Keratinocyte (primary cell): ENCODE measurements around the gene PNMA1. TPM values are rescaled to one million over a fixed set of nuclear protein-coding genes. Genes with fewer than 3 reads are reported as not detected.

Source experiments
- DNase-seq: peaks from one replicate; pipeline ENCODE4 v3.0.0-alpha.2; 2011; ENCODE audit warnings: low read depth, missing footprints, low spot score
- FAIRE-seq: peaks from 2 replicates; lab custom pipeline; 2011; peaks lifted over from hg19 to GRCh38; lab: Jason Lieb, UNC
- H2AFZ ChIP-seq: 2 replicates; pipeline ENCODE4 v1.6.0; 2012; ENCODE audit warnings: low read length, control low read depth, inconsistent platforms; ENCODE audit not compliant: control insufficient read depth
- H3K27ac ChIP-seq: 2 replicates; pipeline ENCODE4 v1.5.1; 2011; ENCODE audit warnings: low read length; ENCODE audit not compliant: control insufficient read depth, insufficient read depth
- H3K27me3 ChIP-seq: 3 replicates; pipeline ENCODE4 v1.6.0; 2011; ENCODE audit warnings: low read length; ENCODE audit not compliant: control insufficient read depth, insufficient read depth; ENCODE audit errors: extremely low read depth
- H3K36me3 ChIP-seq, 2 experiments: 2 replicates in 1 of 2; 3 replicates in 1 of 2; pipeline ENCODE4 v1.5.1; 2011; ENCODE audit warnings: low read length in 2 of 2, mild to moderate bottlenecking in 1 of 2; ENCODE audit not compliant: control insufficient read depth in 2 of 2, insufficient read depth in 2 of 2; ENCODE audit errors: extremely low read depth in 1 of 2
- H3K4me1 ChIP-seq: 3 replicates; pipeline ENCODE4 v1.5.1; 2011; ENCODE audit warnings: low read length; ENCODE audit not compliant: control insufficient read depth, insufficient read depth; ENCODE audit errors: extremely low read depth
- H3K4me2 ChIP-seq: 3 replicates; pipeline ENCODE4 v1.6.0; 2011; ENCODE audit warnings: low read depth, low read length; ENCODE audit not compliant: control insufficient read depth, insufficient read depth; ENCODE audit errors: extremely low read depth
- H3K4me3 ChIP-seq, 3 experiments: fragments of 200-600 bp in 1 of 3; sonication (generic) in 1 of 3; 2 replicates in 2 of 3; 3 replicates in 1 of 3; pipeline ENCODE4 v1.5.1; 2011 to 2016; ENCODE audit warnings: low read length in 3 of 3, mild to moderate bottlenecking in 3 of 3, control low read depth in 2 of 3, inconsistent platforms in 1 of 3, low read depth in 1 of 3, mixed read lengths in 1 of 3, mixed run types in 1 of 3, moderate library complexity in 1 of 3; ENCODE audit not compliant: control insufficient read depth in 2 of 3, insufficient read depth in 2 of 3; ENCODE audit errors: extremely low read depth in 1 of 3
- H3K79me2 ChIP-seq: 2 replicates; pipeline ENCODE4 v1.6.0; 2012; ENCODE audit warnings: low read length; ENCODE audit not compliant: control insufficient read depth, insufficient read depth
- H3K9ac ChIP-seq: 3 replicates; pipeline ENCODE4 v1.6.0; 2011; ENCODE audit warnings: low read length; ENCODE audit not compliant: control insufficient read depth, insufficient read depth; ENCODE audit errors: extremely low read depth
- H3K9me1 ChIP-seq: 3 replicates; pipeline ENCODE4 v1.6.0; 2011; ENCODE audit warnings: low read length; ENCODE audit not compliant: control insufficient read depth, insufficient read depth; ENCODE audit errors: extremely low read depth
- H3K9me3 ChIP-seq: 2 replicates; pipeline ENCODE4 v1.5.1; 2012; ENCODE audit warnings: low read depth, low read length; ENCODE audit not compliant: control insufficient read depth
- H4K20me1 ChIP-seq: 3 replicates; pipeline ENCODE4 v1.6.0; 2011; ENCODE audit warnings: low read length; ENCODE audit not compliant: control insufficient read depth, insufficient read depth; ENCODE audit errors: extremely low read depth
- CTCF ChIP-seq, 3 experiments: IDR thresholded peaks in 1 of 3; conservative IDR thresholded peaks in 1 of 3; optimal IDR thresholded peaks in 1 of 3; 2 replicates in 2 of 3; 3 replicates in 1 of 3; pipeline versions ENCODE3 to v1.5.1; 2011; ENCODE audit warnings: low read length in 3 of 3, mild to moderate bottlenecking in 3 of 3, moderate library complexity in 2 of 3, control low read depth in 1 of 3, inconsistent platforms in 1 of 3; ENCODE audit not compliant: insufficient read depth in 2 of 3; ENCODE audit errors: extremely low read depth in 1 of 3
- EZH2 ChIP-seq: IDR thresholded peaks from one replicate; pipeline ENCODE4 v1.6.1; 2012; ENCODE audit warnings: inconsistent platforms, mild to moderate bottlenecking, low read length, moderate library complexity
- dilution Hi-C: fragments of 300-500 bp; cut with MboI; formaldehyde crosslinking; loops from one replicate; pipeline ENCODE4 v1.7.0; 2020; ENCODE audit warnings: low sequenced_read_pairs; ENCODE audit not compliant: extremely low pct_ligation_motif_present
- polyA plus RNA-seq, 5 experiments: library from polyadenylated mRNA; depleted of rRNA in 3 of 5; stranded (reverse) in 3 of 5; stranded (forward) in 1 of 5; unstranded in 1 of 5; fragments of >200 nt; gene quantifications; 1 replicate in 1 of 5; 2 replicates in 3 of 5; 3 replicates in 1 of 5; pipeline versions ENCODE4 v1.2.1 to v1.2.3, GENCODE V29; 2011 to 2012; ENCODE audit warnings: missing spikeins in 2 of 5, low read depth in 1 of 5, low replicate concordance in 1 of 5

The PNMA1 gene
- polyA plus RNA-seq, 1 donor (not counting 4 experiments of a cell fraction or from before 2014, with no cell fraction given) = 8.2 TPM

- Histone ChIP-seq H3K79me2 (no peaks in the 10 kb centered on the region), H3K4me3 (no peak overlapping the region), H3K9ac (no peak overlapping the region), H3K4me1 (peaks cover 10% of the 10 kb centered on the region), H3K4me2 (no peak overlapping the region), H3K27ac (no peak overlapping the region), H3K9me3 (no peaks in the 10 kb centered on the region), H3K36me3 (peaks cover 37 to 67% of the 10 kb centered on the region in 2 experiments), H2AFZ (no peak overlapping the region), H3K27me3 (no peaks in the 10 kb centered on the region), H3K9me1 (no peaks in the 10 kb centered on the region), H4K20me1 (no peaks in the 10 kb centered on the region)
- no peak for FAIRE-seq
- dilution Hi-C loops = no loop called here
- DNase-seq = no peak
- TF ChIP-seq CTCF (optimal IDR thresholded peaks at IDR 0.05 in 1 of 3, IDR thresholded peaks at IDR 0.05 in 1 of 3, conservative IDR thresholded peaks at IDR 0.05 in 1 of 3; ENCODE audit: extremely low read depth in 1 of 3, insufficient read depth in 2 of 3, low read length in 3 of 3) (no peak), EZH2 (no peak)
These were observed 5.6 kb upstream of the PNMA1 start for GRCh38 chr14:73719791-73720190.

- H3K36me3 ChIP-seq = peaks cover 34 to 63% of the 10 kb centered on the region in 2 experiments
- no peak overlapping the region for H3K4me3 ChIP-seq
- no peak overlapping the region for H2AFZ ChIP-seq
- H3K9ac ChIP-seq = no peak overlapping the region
- no peaks in the 10 kb centered on the region for H3K27me3 ChIP-seq
- no peak overlapping the region for H3K27ac ChIP-seq
- no peak overlapping the region for H3K4me2 ChIP-seq
- no peaks in the 10 kb centered on the region for H3K79me2 ChIP-seq
- peaks cover 3% of the 10 kb centered on the region for H4K20me1 ChIP-seq
- no peak for DNase-seq
- no peak for FAIRE-seq
- dilution Hi-C loops = no loop called here
- no peaks in the 10 kb centered on the region for H3K9me3 ChIP-seq
- H3K4me1 ChIP-seq = peaks cover 6% of the 10 kb centered on the region
- TF ChIP-seq EZH2 (no peak), CTCF (optimal IDR thresholded peaks at IDR 0.05 in 1 of 3, IDR thresholded peaks at IDR 0.05 in 1 of 3, conservative IDR thresholded peaks at IDR 0.05 in 1 of 3; ENCODE audit: extremely low read depth in 1 of 3, insufficient read depth in 2 of 3, low read length in 3 of 3) (no peak)
- no peaks in the 10 kb centered on the region for H3K9me1 ChIP-seq
These were observed 5.2 kb upstream of the PNMA1 start for GRCh38 chr14:73719361-73719760.
